Measurements from ENCODE around the gene TLN1.

TLN1 gene

DNA sequence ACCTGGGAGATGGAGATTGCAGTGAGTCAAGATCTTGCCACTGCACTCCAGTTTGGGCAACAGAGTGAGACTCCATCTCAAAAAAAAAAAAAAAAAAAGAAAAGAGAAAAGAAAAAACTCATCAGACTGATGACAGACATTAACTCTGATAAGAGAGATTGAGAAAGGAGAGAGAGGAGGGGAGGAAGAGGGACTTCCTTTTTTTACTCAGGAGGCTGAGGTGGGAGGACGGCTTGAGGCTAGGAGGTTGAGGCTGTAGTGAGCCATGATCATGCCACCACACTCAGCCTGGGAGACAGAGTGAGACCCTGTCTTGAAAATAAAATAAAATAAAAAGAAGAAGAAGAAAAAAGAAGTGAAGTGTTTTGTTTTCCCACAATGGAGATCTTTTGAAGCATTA is 31.8 kb upstream of the TLN1 start:
- TF ChIP-seq, protein P1, sequence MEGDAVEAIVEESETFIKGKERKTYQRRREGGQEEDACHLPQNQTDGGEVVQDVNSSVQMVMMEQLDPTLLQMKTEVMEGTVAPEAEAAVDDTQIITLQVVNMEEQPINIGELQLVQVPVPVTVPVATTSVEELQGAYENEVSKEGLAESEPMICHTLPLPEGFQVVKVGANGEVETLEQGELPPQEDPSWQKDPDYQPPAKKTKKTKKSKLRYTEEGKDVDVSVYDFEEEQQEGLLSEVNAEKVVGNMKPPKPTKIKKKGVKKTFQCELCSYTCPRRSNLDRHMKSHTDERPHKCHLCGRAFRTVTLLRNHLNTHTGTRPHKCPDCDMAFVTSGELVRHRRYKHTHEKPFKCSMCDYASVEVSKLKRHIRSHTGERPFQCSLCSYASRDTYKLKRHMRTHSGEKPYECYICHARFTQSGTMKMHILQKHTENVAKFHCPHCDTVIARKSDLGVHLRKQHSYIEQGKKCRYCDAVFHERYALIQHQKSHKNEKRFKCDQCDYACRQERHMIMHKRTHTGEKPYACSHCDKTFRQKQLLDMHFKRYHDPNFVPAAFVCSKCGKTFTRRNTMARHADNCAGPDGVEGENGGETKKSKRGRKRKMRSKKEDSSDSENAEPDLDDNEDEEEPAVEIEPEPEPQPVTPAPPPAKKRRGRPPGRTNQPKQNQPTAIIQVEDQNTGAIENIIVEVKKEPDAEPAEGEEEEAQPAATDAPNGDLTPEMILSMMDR (IDR thresholded peaks at IDR 0.05; ENCODE audit: control extremely low read depth, extremely low read depth, low read depth, missing control alignments), result no peak
- no peak for DNase-seq (ENCODE audit: extremely low spot score)
- ChIA-PET POLR2A (interaction anchor here (0.8 kb wide), 1 partner anchor 19 kb away, joined by 3 read pairs; no protein-coding TSS in a partner anchor), CTCF (interaction anchor here (1.3 kb wide), 1 partner anchor 8 kb away, joined by 5 read pairs; no protein-coding TSS in a partner anchor)

DNA sequence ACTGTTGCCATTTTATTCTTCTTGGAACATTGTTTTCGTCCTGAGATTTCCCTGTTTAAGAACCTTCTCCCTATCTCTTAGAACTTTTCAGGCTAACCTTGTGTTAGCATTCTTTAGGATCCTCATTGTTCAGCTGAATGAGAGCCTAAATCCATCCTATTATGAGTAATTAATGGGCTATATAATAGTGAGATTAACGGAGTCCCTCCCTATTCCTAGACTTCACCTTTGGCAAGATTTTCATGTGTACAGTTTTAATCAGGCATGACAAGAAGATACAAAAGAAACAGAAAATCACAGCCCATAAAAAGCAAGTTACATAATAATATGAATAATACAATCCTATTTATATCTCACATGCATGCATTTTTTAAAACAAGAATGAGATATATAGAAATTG is 31.2 kb upstream of the TLN1 start:
- POLR2A ChIA-PET, result no interaction called here
- DNase-seq (ENCODE audit: extremely low spot score), result no peak
- TF ChIP-seq, protein P1 (IDR thresholded peaks at IDR 0.05; ENCODE audit: control extremely low read depth, extremely low read depth, low read depth, missing control alignments), result no peak
- CTCF ChIA-PET, result interaction anchor here (1.1 to 1.5 kb wide), 3 partner anchors 8 to 27 kb away, joined by 3 to 5 read pairs (median 3); no protein-coding TSS in a partner anchor

DNA sequence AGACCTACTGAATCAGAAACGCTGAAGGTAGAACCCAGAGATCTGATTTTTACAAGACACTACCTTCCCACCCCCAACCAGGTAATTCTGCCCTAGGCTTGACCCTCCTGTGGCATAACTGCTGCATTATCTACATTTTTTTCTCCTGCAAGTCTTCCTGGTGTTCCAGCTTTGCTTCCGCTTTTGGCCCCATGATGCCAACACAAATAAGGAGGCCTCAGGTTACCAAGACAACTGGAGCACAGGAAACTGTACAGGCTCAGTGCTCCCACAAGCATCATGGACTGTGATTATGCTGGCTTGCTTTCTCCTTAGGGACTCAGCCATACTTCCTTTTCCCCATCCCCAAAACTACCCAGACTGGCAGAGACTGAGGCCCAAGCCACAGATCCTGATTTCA is 28.7 kb upstream of the TLN1 start:
- DNase-seq (ENCODE audit: extremely low spot score), result no peak
- ChIA-PET CTCF (interaction anchor here (0.8 to 1.8 kb wide), 8 partner anchors 8 to 85 kb away, joined by 3 to 9 read pairs (median 3); no protein-coding TSS in a partner anchor), POLR2A (interaction anchor here (0.6 kb wide), 1 partner anchor 15 kb away, joined by 4 read pairs; no protein-coding TSS in a partner anchor)
- TF ChIP-seq, protein P1 (IDR thresholded peaks at IDR 0.05; ENCODE audit: control extremely low read depth, extremely low read depth, low read depth, missing control alignments), result no peak

DNA sequence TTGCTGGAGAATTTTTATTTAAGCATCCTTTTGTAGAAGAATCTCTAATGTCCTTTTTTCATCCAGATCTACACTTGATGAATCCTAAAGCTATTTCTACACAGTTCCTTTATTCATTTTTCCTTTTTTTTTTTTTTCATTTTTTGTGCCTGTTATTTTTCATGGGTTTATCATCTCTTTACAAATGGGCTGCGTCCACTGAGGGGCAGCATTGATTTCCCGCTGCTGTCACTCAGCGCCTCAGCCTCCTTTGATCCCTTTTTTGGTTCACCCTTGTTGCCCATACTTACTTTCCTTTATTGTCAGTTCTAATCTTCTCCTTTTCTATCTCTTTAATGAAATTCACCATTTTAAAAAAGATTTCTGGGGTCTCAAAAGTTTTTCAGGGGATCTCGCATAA is 27.8 kb upstream of the TLN1 start:
- TF ChIP-seq, protein P1 (IDR thresholded peaks at IDR 0.05; ENCODE audit: control extremely low read depth, extremely low read depth, low read depth, missing control alignments), result no peak
- ChIA-PET CTCF (interaction anchor here (1.2 to 1.8 kb wide), 4 partner anchors 11 to 122 kb away, joined by 3 to 9 read pairs (median 3); no protein-coding TSS in a partner anchor), POLR2A (no interaction called here)
- DNase-seq (ENCODE audit: extremely low spot score), result no peak

DNA sequence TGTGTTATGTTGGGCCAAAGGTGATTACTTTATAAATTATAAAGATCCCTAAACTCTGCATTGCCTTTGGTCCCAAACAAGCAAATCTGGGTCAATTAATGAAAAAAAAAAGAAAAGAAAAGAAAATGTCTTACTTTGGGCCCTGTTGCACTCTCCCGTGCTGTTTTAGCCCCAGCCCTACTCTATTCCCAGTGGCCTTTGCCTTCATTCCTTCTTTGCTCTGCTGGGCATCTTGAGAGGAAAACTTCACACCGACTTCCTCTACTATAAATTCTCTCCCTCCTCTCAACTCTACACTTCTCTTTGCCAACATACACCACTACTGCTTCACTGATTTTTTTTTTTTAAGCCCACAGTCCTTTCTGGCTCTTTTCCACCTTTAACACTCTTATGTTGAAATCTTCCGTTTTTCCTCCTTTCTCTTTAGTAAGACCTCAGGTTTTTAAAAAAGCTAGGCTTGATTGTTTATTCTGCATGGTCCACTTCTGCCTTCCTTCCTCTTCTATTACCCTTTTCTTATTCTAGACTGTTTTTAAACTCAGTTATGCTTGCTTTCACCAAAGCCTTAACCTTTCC is 26.6 kb upstream of the TLN1 start:
- CTCF ChIA-PET, result interaction anchor here (0.7 to 1.9 kb wide), 6 partner anchors 9 to 124 kb away, joined by 3 to 6 read pairs (median 3); partner anchors contain the start of genes CREB3 and TLN1
- POLR2A ChIA-PET, result no interaction called here
- no peak for DNase-seq (ENCODE audit: extremely low spot score)
- TF ChIP-seq, protein P1 (IDR thresholded peaks at IDR 0.05; ENCODE audit: control extremely low read depth, extremely low read depth, low read depth, missing control alignments), result no peak

DNA sequence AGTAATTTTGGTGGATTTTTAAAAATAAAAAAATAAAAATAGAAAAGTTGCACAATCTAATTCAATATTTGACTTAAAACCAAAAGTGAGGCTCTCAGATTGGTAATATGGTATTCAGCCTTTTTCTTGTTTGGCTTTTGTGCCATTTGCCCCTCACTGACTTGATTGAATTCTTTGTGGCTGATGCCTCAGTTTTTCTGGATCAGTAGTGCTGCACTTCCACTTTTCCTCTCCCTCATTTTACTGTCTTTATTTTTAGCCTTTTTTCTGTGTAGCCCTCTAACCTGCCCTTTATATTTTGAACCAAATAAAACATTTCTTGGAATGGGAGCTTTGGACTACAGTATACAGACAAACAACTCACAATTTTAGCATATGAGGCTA is 25.9 kb upstream of the TLN1 start:
- CTCF ChIA-PET, result interaction anchor here (0.8 to 1.9 kb wide), 5 partner anchors 8 to 32 kb away, joined by 3 to 7 read pairs (median 4); partner anchors contain the start of genes CREB3 and TLN1
- POLR2A ChIA-PET, result no interaction called here
- DNase-seq (ENCODE audit: extremely low spot score), result no peak
- TF ChIP-seq, protein P1 (IDR thresholded peaks at IDR 0.05; ENCODE audit: control extremely low read depth, extremely low read depth, low read depth, missing control alignments), result no peak
